ENCODE data around the gene IL26.

IL26 gene

DNA sequence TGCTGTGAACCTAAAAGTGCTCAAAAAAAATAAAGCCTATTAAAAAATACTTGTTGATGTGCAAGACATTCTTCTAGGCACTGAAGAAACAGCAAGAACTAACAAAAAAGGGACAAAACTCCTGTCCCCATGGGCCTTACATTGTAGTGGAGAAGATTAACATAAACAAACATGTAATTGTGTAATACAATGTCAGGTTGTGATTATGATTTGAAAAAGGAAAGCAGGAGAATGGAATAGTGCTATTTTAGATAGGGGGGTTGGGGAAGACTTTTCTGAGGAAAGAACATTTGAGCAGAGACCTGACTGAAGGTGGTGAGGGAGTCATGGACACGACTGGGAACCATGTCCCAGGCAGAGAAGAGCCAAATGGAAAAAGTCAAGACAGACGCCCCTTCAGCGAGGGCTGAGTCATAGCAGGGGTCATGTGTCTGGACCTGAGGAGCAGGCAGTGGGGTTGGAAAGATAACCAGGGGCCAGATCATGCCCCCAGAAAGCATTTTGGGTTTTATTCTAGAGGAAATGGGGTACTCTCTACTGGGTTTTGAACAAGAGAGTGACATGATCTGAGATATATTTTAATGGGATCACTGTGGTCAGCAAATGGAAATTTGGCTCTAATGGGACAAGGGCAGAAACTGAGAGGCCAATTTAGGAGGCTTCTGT, 46.7 kb downstream of the IL26 start:
- Histone ChIP-seq H3K4me2 (ENCODE audit: low read depth, low read length, poor library complexity, severe bottlenecking) (no peak overlapping the region), H3K9me3 (ENCODE audit: insufficient read depth, low read length) (no peaks in the 10 kb centered on the region), H3K4me3 (ENCODE audit: insufficient read depth, low read length, poor library complexity, severe bottlenecking) (no peak overlapping the region), H3K27ac (ENCODE audit: low read depth, low read length) (no peak overlapping the region), H3K36me3 (ENCODE audit: low read length) (no peaks in the 10 kb centered on the region), H3K9me2 (replicated peaks; ENCODE audit: insufficient read depth, low read length) (no peaks in the 10 kb centered on the region), H3K27me3 (ENCODE audit: low read length) (no peaks in the 10 kb centered on the region), H3F3A (ENCODE audit: insufficient read depth) (no peaks in the 10 kb centered on the region), H3K9ac (ENCODE audit: low read length) (no peak overlapping the region), H3K79me2 (ENCODE audit: insufficient read depth, low read length) (no peaks in the 10 kb centered on the region), H4K20me1 (ENCODE audit: low read depth, low read length) (no peaks in the 10 kb centered on the region), H2AFZ (ENCODE audit: low read depth, low read length, severe bottlenecking) (no peak overlapping the region)
- TF ChIP-seq CTCF (IDR thresholded peaks at IDR 0.05; ENCODE audit: insufficient read depth, low read length, poor library complexity, severe bottlenecking) (no peak), EZH2phosphoT487 (conservative IDR thresholded peaks at IDR 0.05; ENCODE audit: low read length) (no peak)

DNA sequence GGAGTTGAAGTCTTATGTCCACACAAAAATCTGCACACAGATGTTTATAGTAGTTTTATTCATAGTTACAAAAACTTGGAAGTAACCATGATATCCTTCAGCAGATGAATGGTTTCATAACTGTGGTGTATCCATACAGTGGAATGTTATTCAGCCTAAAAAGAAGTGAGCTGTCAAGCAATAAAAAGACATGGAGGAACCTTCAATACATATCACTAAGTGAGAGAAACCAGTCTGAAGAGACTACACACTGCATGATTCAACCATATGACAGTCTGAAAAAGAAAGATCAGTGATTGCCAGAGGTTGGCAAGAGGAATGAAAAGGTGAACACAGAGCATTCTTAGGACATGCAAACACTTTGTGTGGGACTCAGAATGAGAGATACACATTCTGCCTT, 47.4 kb downstream of the IL26 start:
- H3K27ac ChIP-seq (ENCODE audit: low read depth, low read length), result no peak overlapping the region
- no peaks in the 10 kb centered on the region for H3K36me3 ChIP-seq (ENCODE audit: low read length)
- no peaks in the 10 kb centered on the region for H3K79me2 ChIP-seq (ENCODE audit: insufficient read depth, low read length)
- no peaks in the 10 kb centered on the region for H3K9me3 ChIP-seq (ENCODE audit: insufficient read depth, low read length)
- TF ChIP-seq CTCF (IDR thresholded peaks at IDR 0.05; ENCODE audit: insufficient read depth, low read length, poor library complexity, severe bottlenecking), result no peak
- no peak for TF ChIP-seq EZH2phosphoT487 (conservative IDR thresholded peaks at IDR 0.05; ENCODE audit: low read length)
- no peaks in the 10 kb centered on the region for H3K27me3 ChIP-seq (ENCODE audit: low read length)
- no peak overlapping the region for H3K4me3 ChIP-seq (ENCODE audit: insufficient read depth, low read length, poor library complexity, severe bottlenecking)
- H3F3A ChIP-seq (ENCODE audit: insufficient read depth), result no peaks in the 10 kb centered on the region
- no peaks in the 10 kb centered on the region for H3K9me2 ChIP-seq (replicated peaks; ENCODE audit: insufficient read depth, low read length)
- no peak overlapping the region for H3K4me2 ChIP-seq (ENCODE audit: low read depth, low read length, poor library complexity, severe bottlenecking)
- H4K20me1 ChIP-seq (ENCODE audit: low read depth, low read length), result no peaks in the 10 kb centered on the region
- H2AFZ ChIP-seq (ENCODE audit: low read depth, low read length, severe bottlenecking), result no peak overlapping the region
- no peak overlapping the region for H3K9ac ChIP-seq (ENCODE audit: low read length)

DNA sequence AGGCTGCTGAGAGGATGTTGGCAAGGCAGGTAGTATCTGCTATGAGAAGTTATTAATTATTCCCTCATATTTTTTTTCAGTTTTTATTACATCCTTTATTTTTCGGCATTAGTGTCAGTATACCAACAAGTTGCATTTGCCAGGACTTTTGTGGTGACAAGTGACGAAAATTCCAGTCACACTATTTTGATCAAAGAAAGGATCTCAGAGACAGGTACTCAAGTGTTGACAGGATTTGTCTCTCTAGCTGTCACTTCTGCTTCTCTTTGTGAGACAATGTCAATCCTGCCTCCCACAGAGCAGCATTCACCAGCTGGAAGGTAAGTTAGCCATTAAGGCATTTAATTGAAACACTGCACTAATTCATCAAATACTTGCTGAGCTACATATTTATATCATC, 48.0 kb downstream of the IL26 start:
- TF ChIP-seq CTCF (IDR thresholded peaks at IDR 0.05; ENCODE audit: insufficient read depth, low read length, poor library complexity, severe bottlenecking), result no peak
- TF ChIP-seq EZH2phosphoT487 (conservative IDR thresholded peaks at IDR 0.05; ENCODE audit: low read length), result no peak
- Histone ChIP-seq H3K36me3 (ENCODE audit: low read length) (no peaks in the 10 kb centered on the region), H3K4me3 (ENCODE audit: insufficient read depth, low read length, poor library complexity, severe bottlenecking) (no peak overlapping the region)

More for the DNA sequence above, 48.0 kb downstream of the IL26 start:
- Histone ChIP-seq H3K9me2 (replicated peaks; ENCODE audit: insufficient read depth, low read length) (no peaks in the 10 kb centered on the region), H3K4me2 (ENCODE audit: low read depth, low read length, poor library complexity, severe bottlenecking) (no peak overlapping the region), H3K27me3 (ENCODE audit: low read length) (no peaks in the 10 kb centered on the region), H3F3A (ENCODE audit: insufficient read depth) (no peaks in the 10 kb centered on the region), H4K20me1 (ENCODE audit: low read depth, low read length) (no peaks in the 10 kb centered on the region), H2AFZ (ENCODE audit: low read depth, low read length, severe bottlenecking) (no peak overlapping the region), H3K9me3 (ENCODE audit: insufficient read depth, low read length) (no peaks in the 10 kb centered on the region), H3K27ac (ENCODE audit: low read depth, low read length) (no peak overlapping the region), H3K9ac (ENCODE audit: low read length) (no peak overlapping the region), H3K79me2 (ENCODE audit: insufficient read depth, low read length) (no peaks in the 10 kb centered on the region)
